HepG2 (cell line): ENCODE measurements around the gene MED23. TPM values are rescaled to one million over a fixed set of nuclear protein-coding genes. Genes with fewer than 3 reads are reported as not detected.

Experiments used
- AKAP8 ChIP-seq: sonication (generic); formaldehyde crosslinking; IDR thresholded peaks from 2 replicates; pipeline ENCODE4 v1.5.1; 2020; ENCODE audit warnings: mild to moderate bottlenecking, missing genetic modification reagents
- BCL6 ChIP-seq: IDR thresholded peaks from 2 replicates; pipeline ENCODE4 v1.6.1; 2016; ENCODE audit warnings: missing genetic modification reagents, missing compliant biosample characterization
- BORCS8-MEF2B ChIP-seq: sonication (generic); formaldehyde crosslinking; IDR thresholded peaks from 2 replicates; pipeline ENCODE4 v1.8.0; 2022; ENCODE audit warnings: mild to moderate bottlenecking, missing genetic modification reagents
- BRF2 ChIP-seq: sonication (generic); formaldehyde crosslinking; IDR thresholded peaks from 2 replicates; pipeline ENCODE4 v1.8.1; 2022; ENCODE audit warnings: mild to moderate bottlenecking, missing genetic modification reagents
- DR1 ChIP-seq: sonication (generic); formaldehyde crosslinking; IDR thresholded peaks from 2 replicates; pipeline ENCODE4 v1.8.0; 2021; ENCODE audit warnings: mild to moderate bottlenecking, missing genetic modification reagents, inconsistent platforms
- FOXJ3 ChIP-seq: sonication (generic); formaldehyde crosslinking; IDR thresholded peaks from 2 replicates; pipeline ENCODE4 v1.4.0; 2020; ENCODE audit warnings: missing genetic modification reagents, mild to moderate bottlenecking, borderline replicate concordance
- FOXM1 ChIP-seq: sonication (generic); formaldehyde crosslinking; IDR thresholded peaks from 2 replicates; pipeline ENCODE4 v1.5.0; 2020; ENCODE audit warnings: missing genetic modification reagents
- ISL2 ChIP-seq: sonication (generic); formaldehyde crosslinking; IDR thresholded peaks from 2 replicates; pipeline ENCODE4 v1.5.0; 2020; ENCODE audit warnings: missing genetic modification reagents
- JUND ChIP-seq: sonication (generic); formaldehyde crosslinking; IDR thresholded peaks from 2 replicates; pipeline ENCODE4 v1.8.0; 2022; ENCODE audit warnings: mild to moderate bottlenecking, missing genetic modification reagents
- KDM3A ChIP-seq: IDR thresholded peaks from 2 replicates; pipeline ENCODE4 v1.6.1; 2018; ENCODE audit warnings: low read depth, missing compliant biosample characterization
- PHF20 ChIP-seq: sonication (generic); formaldehyde crosslinking; IDR thresholded peaks from 2 replicates; pipeline ENCODE4 v1.5.0; 2020; ENCODE audit warnings: mild to moderate bottlenecking, missing genetic modification reagents
- RBFOX2 ChIP-seq: fragments of 200-400 bp; formaldehyde crosslinking; IDR thresholded peaks from 2 replicates; pipeline ENCODE4 v1.6.1; 2017; ENCODE audit warnings: low read depth, mild to moderate bottlenecking, low read length
- SIN3B ChIP-seq: fragments of 150-350 bp; IDR thresholded peaks from 2 replicates; pipeline ENCODE4 v1.6.1; 2014; ENCODE audit warnings: low read length
- TEAD2 ChIP-seq: sonication (generic); formaldehyde crosslinking; IDR thresholded peaks from 2 replicates; pipeline ENCODE4 v1.9.0; 2021; ENCODE audit warnings: missing genetic modification reagents
- TRAFD1 ChIP-seq: sonication (generic); formaldehyde crosslinking; IDR thresholded peaks from 2 replicates; pipeline ENCODE4 v1.5.1; 2020; ENCODE audit warnings: missing genetic modification reagents, mild to moderate bottlenecking, borderline replicate concordance
- ZFP36 ChIP-seq: fragments of 150-350 bp; IDR thresholded peaks from 2 replicates; pipeline ENCODE4 v1.6.1; 2018; ENCODE audit warnings: borderline replicate concordance, low read length, low read depth; ENCODE audit not compliant: partially characterized antibody
- ZFP36L2 ChIP-seq: sonication (generic); formaldehyde crosslinking; IDR thresholded peaks from 2 replicates; pipeline ENCODE4 v1.4.0; 2020; ENCODE audit warnings: missing genetic modification reagents
- ZFP82 ChIP-seq: sonication (generic); formaldehyde crosslinking; IDR thresholded peaks from 2 replicates; pipeline ENCODE4 v1.5.1; 2020; ENCODE audit warnings: mild to moderate bottlenecking, missing genetic modification reagents, borderline replicate concordance
- ZMYM3 ChIP-seq: sonication (generic); formaldehyde crosslinking; IDR thresholded peaks from 2 replicates; pipeline ENCODE4 v1.5.1; 2020; ENCODE audit warnings: mild to moderate bottlenecking, missing genetic modification reagents
- ZNF18 ChIP-seq: sonication (generic); formaldehyde crosslinking; IDR thresholded peaks from 2 replicates; pipeline ENCODE4 v1.8.0; 2022; ENCODE audit warnings: mild to moderate bottlenecking, missing genetic modification reagents; ENCODE audit not compliant: insufficient replicate concordance
- ZNF235 ChIP-seq: sonication (generic); formaldehyde crosslinking; IDR thresholded peaks from 2 replicates; pipeline ENCODE4 v1.8.1; 2023; ENCODE audit warnings: mild to moderate bottlenecking, missing genetic modification reagents, borderline replicate concordance
- ZNF256 ChIP-seq: sonication (generic); formaldehyde crosslinking; conservative IDR thresholded peaks from 2 replicates; pipeline ENCODE4 v1.4.0; 2020; ENCODE audit warnings: missing genetic modification reagents
- ZNF33A ChIP-seq: sonication (generic); formaldehyde crosslinking; IDR thresholded peaks from 2 replicates; pipeline ENCODE4 v1.5.1; 2020; ENCODE audit warnings: missing genetic modification reagents, mild to moderate bottlenecking, moderate library complexity, borderline replicate concordance
- ZNF446 ChIP-seq: sonication (generic); formaldehyde crosslinking; IDR thresholded peaks from 2 replicates; pipeline ENCODE4 v1.5.0; 2020; ENCODE audit warnings: mild to moderate bottlenecking, missing genetic modification reagents
- ZNF543 ChIP-seq: sonication (generic); formaldehyde crosslinking; IDR thresholded peaks from 2 replicates; pipeline ENCODE4 v1.4.0; 2020; ENCODE audit warnings: mild to moderate bottlenecking, missing genetic modification reagents
- polyA plus RNA-seq, 8 experiments: library from polyadenylated mRNA; depleted of rRNA in 3 of 8; stranded (reverse) in 7 of 8; unstranded in 1 of 8; fragments of >200 nt; fragmentation: Illumina TruSeq in 4 of 8; extraction: Trizol in 4 of 8; gene quantifications; 2 replicates each; pipeline versions ENCODE4 v1.2.1 to v1.2.3, GENCODE V29; 2011 to 2016; ENCODE audit warnings: low read depth in 4 of 8, missing spikeins in 1 of 8, mixed read lengths in 1 of 8; ENCODE audit not compliant: insufficient read depth in 1 of 8
- total RNA-seq, 5 experiments: library from RNA; depleted of rRNA; stranded (reverse); fragments of >200 nt; fragmentation: Illumina TruSeq; extraction: Trizol; gene quantifications; 2 replicates each; pipeline ENCODE4 v1.2.3, GENCODE V29; 2016; ENCODE audit warnings: low read depth in 1 of 5
- TF ChIP-seq, protein P1 (sequence below): fragments of 450-650 bp; IDR thresholded peaks from 2 replicates; pipeline ENCODE4 v1.6.1; 2016

MED23 gene
- total and polyA plus RNA-seq, 2 of the 13 experiments (the other 11 are each of a cell fraction or from before 2014, with no cell fraction given) = 34.9 to 50.5 TPM

- TF ChIP-seq, protein P1, sequence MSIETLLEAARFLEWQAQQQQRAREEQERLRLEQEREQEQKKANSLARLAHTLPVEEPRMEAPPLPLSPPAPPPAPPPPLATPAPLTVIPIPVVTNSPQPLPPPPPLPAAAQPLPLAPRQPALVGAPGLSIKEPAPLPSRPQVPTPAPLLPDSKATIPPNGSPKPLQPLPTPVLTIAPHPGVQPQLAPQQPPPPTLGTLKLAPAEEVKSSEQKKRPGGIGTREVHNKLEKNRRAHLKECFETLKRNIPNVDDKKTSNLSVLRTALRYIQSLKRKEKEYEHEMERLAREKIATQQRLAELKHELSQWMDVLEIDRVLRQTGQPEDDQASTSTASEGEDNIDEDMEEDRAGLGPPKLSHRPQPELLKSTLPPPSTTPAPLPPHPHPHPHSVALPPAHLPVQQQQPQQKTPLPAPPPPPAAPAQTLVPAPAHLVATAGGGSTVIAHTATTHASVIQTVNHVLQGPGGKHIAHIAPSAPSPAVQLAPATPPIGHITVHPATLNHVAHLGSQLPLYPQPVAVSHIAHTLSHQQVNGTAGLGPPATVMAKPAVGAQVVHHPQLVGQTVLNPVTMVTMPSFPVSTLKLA = no peak
- TF ChIP-seq SIN3B = no peak
- no peak for TF ChIP-seq ZFP36
- no peak for TF ChIP-seq ZNF543 (CRISPR knock-in tag)
- TF ChIP-seq RBFOX2 = no peak
- TF ChIP-seq PHF20 = no peak
- no peak for TF ChIP-seq ZFP82 (CRISPR knock-in tag)
- no peak for TF ChIP-seq ZNF235 (CRISPR knock-in tag)
- 0 out of 2 replicates have a peak, but pooled peaks have one; percentile 36 for TF ChIP-seq ZFP36L2
- 0 out of 2 replicates have a peak, but pooled peaks have one; percentile 49 for TF ChIP-seq KDM3A (CRISPR knock-in tag)
- peak; percentile 44; the same call in 1 of the 2 replicates for TF ChIP-seq BCL6 (CRISPR knock-in tag)
- TF ChIP-seq ISL2 (CRISPR knock-in tag) = peak; percentile 29; the same call in 1 of the 2 replicates
- peak; percentile 75 for TF ChIP-seq FOXJ3 (CRISPR knock-in tag)
- peak; percentile 51; the same call in 1 of the 2 replicates for TF ChIP-seq ZMYM3
- no peak for TF ChIP-seq DR1 (CRISPR knock-in tag)
- no peak for TF ChIP-seq ZNF256
- TF ChIP-seq TRAFD1 (CRISPR knock-in tag) = no peak
- no peak for TF ChIP-seq ZNF33A (CRISPR knock-in tag)
- TF ChIP-seq AKAP8 (CRISPR knock-in tag) = no peak
- peak; percentile 32; the same call in 1 of the 2 replicates for TF ChIP-seq JUND (CRISPR knock-in tag)
- no peak for TF ChIP-seq FOXM1 (CRISPR knock-in tag)
- no peak for TF ChIP-seq TEAD2
- TF ChIP-seq BORCS8-MEF2B (CRISPR knock-in tag) = no peak
- no peak for TF ChIP-seq ZNF446 (CRISPR knock-in tag)
- no peak; the same call in 1 of the 2 replicates for TF ChIP-seq BRF2 (CRISPR knock-in tag)
- no peak for TF ChIP-seq ZNF18 (CRISPR knock-in tag)
These were observed 52.1 kb downstream of the MED23 start (continued) for GRCh38 chr6:131575834-131576478.
